ENCODE results near the gene SULT6B1.

GRCh38 chr2:37219046-37219445 is 30.6 kb upstream of the SULT6B1 start:
- TF ChIP-seq CTCF (conservative IDR thresholded peaks at IDR 0.05; ENCODE audit: low read length), result no peak
- no peak for TF ChIP-seq EZH2phosphoT487 (IDR thresholded peaks at IDR 0.05; ENCODE audit: borderline replicate concordance)

Data from Loucy (cell line).